GM23248 (cell line): ENCODE data around the gene TNS3.

ENCODE experiments used
- EZH2 ChIP-seq: fragments of 200-600 bp; sonication (generic); IDR thresholded peaks from 2 replicates; pipeline ENCODE4 v1.6.1; 2018; ENCODE audit warnings: antibody characterized with exemption, mild to moderate bottlenecking; ENCODE audit not compliant: insufficient read depth, poor library complexity, severe bottlenecking
- EZH2phosphoT487 ChIP-seq: fragments of 200-600 bp; sonication (generic); IDR thresholded peaks from 2 replicates; pipeline ENCODE4 v1.6.1; 2018; ENCODE audit warnings: antibody characterized with exemption, moderate library complexity, mild to moderate bottlenecking, low read depth; ENCODE audit not compliant: insufficient read depth

DNA sequence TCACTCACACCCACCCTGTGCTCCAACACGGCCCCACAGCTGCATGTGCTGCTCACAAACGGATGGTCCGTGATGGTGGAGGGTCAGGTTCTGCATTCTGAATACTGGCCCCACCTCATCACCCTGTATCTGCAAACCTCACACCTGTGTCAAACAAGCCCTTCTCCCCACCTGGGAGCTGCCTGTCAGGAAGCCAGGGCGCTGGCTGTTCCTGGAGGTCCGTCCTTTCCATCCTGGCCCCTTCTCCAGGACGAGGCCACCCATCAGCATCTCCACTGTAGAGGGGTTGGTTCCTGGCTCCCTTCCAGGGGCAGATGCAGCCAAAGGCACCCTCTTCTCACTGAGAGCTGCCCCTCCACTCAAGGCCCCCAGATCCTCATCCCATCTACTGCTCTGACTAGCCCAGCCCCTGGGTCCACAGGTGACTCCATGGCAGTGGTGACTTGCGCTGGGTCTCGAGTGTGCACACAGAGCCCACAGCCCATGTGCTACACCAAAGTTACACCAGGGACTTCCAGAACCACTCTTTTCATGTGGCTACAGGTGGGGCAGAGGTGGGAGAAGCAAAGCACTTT is 229.4 kb downstream of the TNS3 start:
- TF ChIP-seq EZH2phosphoT487, result no peak
- TF ChIP-seq EZH2, result no peak
